Adrenal gland (tissue), 12 donors: ENCODE results near the gene SETD6. TPM values are rescaled to one million over a fixed set of nuclear protein-coding genes. Genes with fewer than 3 reads are reported as not detected.

Experiments used
- DNase-seq, 7 donors: peaks; one replicate each; pipeline ENCODE4 v3.0.0-alpha.2; 2019 to 2020
- H3K27ac ChIP-seq, 5 donors: fragments of 200-600 bp; sonication (generic) in 4 of 5; 1 replicate in 3 of 5; 2 replicates in 2 of 5; pipeline versions ENCODE4 v1.5.1 to v1.8.0; 2016 to 2020; ENCODE audit warnings: mild to moderate bottlenecking in 1 of 5
- H3K27me3 ChIP-seq: fragments of 200-600 bp; 2 replicates; pipeline ENCODE4 v1.8.0; 2021
- H3K36me3 ChIP-seq, 2 donors: fragments of 200-600 bp; replicated peaks in 1 of 2; 1 replicate in 1 of 2; 2 replicates in 1 of 2; pipeline versions ENCODE4 v1.5.1 to v1.8.0; 2018 to 2022
- H3K4me1 ChIP-seq, 2 donors: fragments of 200-600 bp; replicated peaks in 1 of 2; 1 replicate in 1 of 2; 2 replicates in 1 of 2; pipeline versions ENCODE4 v1.5.1 to v1.8.0; 2018 to 2021
- H3K4me3 ChIP-seq, 4 donors: fragments of 200-600 bp; sonication (generic) in 3 of 4; one replicate each; pipeline ENCODE4 v1.5.1; 2016 to 2018
- H3K9me3 ChIP-seq, 3 donors: fragments of 200-600 bp; sonication (generic) in 1 of 3; replicated peaks in 1 of 3; 1 replicate in 2 of 3; 2 replicates in 1 of 3; pipeline versions ENCODE4 v1.5.1 to v1.8.0; 2016 to 2021
- POLR2A ChIP-seq, 2 donors: fragments of 450-650 bp; IDR thresholded peaks; one replicate each; pipeline ENCODE4 v1.6.1; 2017; ENCODE audit warnings: antibody characterized with exemption in 2 of 2, mild to moderate bottlenecking in 2 of 2, moderate library complexity in 1 of 2
- WGBS, 4 donors: extraction: QIAGEN DNeasy Blood & Tissue Kit in 2 of 4; methylation state at CpG; one replicate each; pipeline versions ENCODE4 v1.1.5 to v1.1.7; 2013 to 2017; 5-methylcytosine and 5-hydroxymethylcytosine counted together
- intact Hi-C, 2 donors: fragments of 100-400 bp; cut with DNase I; formaldehyde crosslinking; loops; one replicate each; pipeline versions ENCODE4 v1.14.1 to v1.15.0; 2022 to 2023
- polyA plus RNA-seq, 3 donors: library from polyadenylated mRNA; stranded (reverse); fragments of 200-250 nt in 2 of 3; fragments of 350-450 nt in 1 of 3; fragmentation: Illumina TruSeq in 1 of 3; extraction: RNeasy Lipid Tissue Mini Kit (QIAGEN cat#74804) in 1 of 3; gene quantifications; one replicate each; pipeline ENCODE4 v1.2.3, GENCODE V29; 2013 to 2014
- total RNA-seq, 9 donors: library from RNA; depleted of rRNA in 4 of 9; stranded (reverse); fragments of >200 nt in 4 of 9; fragments of 120-200 nt in 1 of 9; fragmentation: NEBNext Ultra II Directional in 1 of 9; extraction: Animal tissue kit (Norgen Biotek cat#: 25700) in 1 of 9; gene quantifications; one replicate each; pipeline versions ENCODE4 v1.1.0 to v1.2.4, GENCODE V29; 2013 to 2023
- TF ChIP-seq, protein P1 (sequence below), 6 experiments: fragments of 450-650 bp in 4 of 6; fragments of 200-600 bp in 2 of 6; sonication (generic) in 1 of 6; IDR thresholded peaks; 1 replicate in 5 of 6; 2 replicates in 1 of 6; pipeline versions ENCODE4 v1.5.1 to v1.8.0; 2016 to 2021; ENCODE audit warnings: antibody characterized with exemption in 6 of 6, mild to moderate bottlenecking in 2 of 6, moderate library complexity in 1 of 6
- donor health status: healthy with polysubstance abuse.
- donor health status: Bipolar disorder and iron deficiency.
- donor health status: DM: yes; HTN: yes; CAD: no.
- donor health status: DM: no; HTN: no; CAD: no.
- donor health status: DM: no; HTN: no; CAD: no.
- donor health status: DM: yes; HTN: yes; CAD: no.

The SETD6 gene
- total and polyA plus RNA-seq, 12 donors: 14.4 to 53.8 (median 25.8) TPM

GRCh38 chr16:58474296-58474695 is 41.0 kb upstream of the SETD6 start:
- H3K4me3 ChIP-seq: no peak overlapping the region
- H3K4me1 ChIP-seq: peaks cover 38 to 75% of the 10 kb centered on the region in 2 donors
- no peak for DNase-seq
- H3K27me3 ChIP-seq: no peaks in the 10 kb centered on the region
- H3K27ac ChIP-seq: peak overlapping the region in 4 of 5 donors; percentile 23 to 71 (median 36)
- 68 to 75% (median 71%) methylated on average over 10 of the region's 10 CpGs for WGBS, 4 donors
- H3K9me3 ChIP-seq: no peaks in the 10 kb centered on the region
- intact Hi-C loops: no loop called here
- H3K36me3 ChIP-seq: no peaks in the 10 kb centered on the region
- TF ChIP-seq POLR2A (IDR thresholded peaks at IDR 0.05): no peak
- TF ChIP-seq, protein P1, sequence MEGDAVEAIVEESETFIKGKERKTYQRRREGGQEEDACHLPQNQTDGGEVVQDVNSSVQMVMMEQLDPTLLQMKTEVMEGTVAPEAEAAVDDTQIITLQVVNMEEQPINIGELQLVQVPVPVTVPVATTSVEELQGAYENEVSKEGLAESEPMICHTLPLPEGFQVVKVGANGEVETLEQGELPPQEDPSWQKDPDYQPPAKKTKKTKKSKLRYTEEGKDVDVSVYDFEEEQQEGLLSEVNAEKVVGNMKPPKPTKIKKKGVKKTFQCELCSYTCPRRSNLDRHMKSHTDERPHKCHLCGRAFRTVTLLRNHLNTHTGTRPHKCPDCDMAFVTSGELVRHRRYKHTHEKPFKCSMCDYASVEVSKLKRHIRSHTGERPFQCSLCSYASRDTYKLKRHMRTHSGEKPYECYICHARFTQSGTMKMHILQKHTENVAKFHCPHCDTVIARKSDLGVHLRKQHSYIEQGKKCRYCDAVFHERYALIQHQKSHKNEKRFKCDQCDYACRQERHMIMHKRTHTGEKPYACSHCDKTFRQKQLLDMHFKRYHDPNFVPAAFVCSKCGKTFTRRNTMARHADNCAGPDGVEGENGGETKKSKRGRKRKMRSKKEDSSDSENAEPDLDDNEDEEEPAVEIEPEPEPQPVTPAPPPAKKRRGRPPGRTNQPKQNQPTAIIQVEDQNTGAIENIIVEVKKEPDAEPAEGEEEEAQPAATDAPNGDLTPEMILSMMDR (IDR thresholded peaks at IDR 0.05): no peak

GRCh38 chr16:58475091-58475619 is 40.2 kb upstream of the SETD6 start:
- no peak for TF ChIP-seq POLR2A (IDR thresholded peaks at IDR 0.05)
- TF ChIP-seq, protein P1 (IDR thresholded peaks at IDR 0.05): no peak
- WGBS, 4 donors: 27 to 38% (median 31%) methylated on average over 4 of the region's 4 CpGs
- no peaks in the 10 kb centered on the region for H3K9me3 ChIP-seq
- no peaks in the 10 kb centered on the region for H3K27me3 ChIP-seq
- no peaks in the 10 kb centered on the region for H3K36me3 ChIP-seq
- DNase-seq: no peak
- intact Hi-C loops: no loop called here
- H3K27ac ChIP-seq: peak overlapping the region in 3 of 5 donors; percentile 23 to 71 (median 31)
- H3K4me3 ChIP-seq: no peak overlapping the region
- H3K4me1 ChIP-seq: peaks cover 38 to 67% of the 10 kb centered on the region in 2 donors

GRCh38 chr16:58476791-58477190 is 38.5 kb upstream of the SETD6 start:
- DNase-seq: no peak
- Histone ChIP-seq H3K27ac (peak overlapping the region in 3 of 5 donors; percentile 34 to 71 (median 65)), H3K4me1 (peaks cover 23 to 54% of the 10 kb centered on the region in 2 donors), H3K27me3 (no peaks in the 10 kb centered on the region), H3K9me3 (no peaks in the 10 kb centered on the region), H3K36me3 (no peaks in the 10 kb centered on the region), H3K4me3 (no peak overlapping the region)
- intact Hi-C loops: no loop called here
- TF ChIP-seq, protein P1 (IDR thresholded peaks at IDR 0.05): no peak
- TF ChIP-seq POLR2A (IDR thresholded peaks at IDR 0.05): no peak
- 24 to 39% (median 28%) methylated on average over 1 of the region's 1 CpG for WGBS, 4 donors

- peak overlapping the region in 4 of 5 donors; percentile 63 to 77 (median 68) for H3K27ac ChIP-seq
- no peak for TF ChIP-seq POLR2A (IDR thresholded peaks at IDR 0.05)
- TF ChIP-seq, protein P1 (IDR thresholded peaks at IDR 0.05): no peak
- H3K36me3 ChIP-seq: no peaks in the 10 kb centered on the region
- intact Hi-C loops: no loop called here
- H3K27me3 ChIP-seq: no peaks in the 10 kb centered on the region
- no peaks in the 10 kb centered on the region for H3K9me3 ChIP-seq
- peaks cover 27 to 45% of the 10 kb centered on the region in 2 donors for H3K4me1 ChIP-seq
- no peak for DNase-seq
- H3K4me3 ChIP-seq: no peak overlapping the region
- 69 to 76% (median 73%) methylated on average over 2 of the region's 2 CpGs for WGBS, 4 donors
These were observed 36.9 kb upstream of the SETD6 start for GRCh38 chr16:58478427-58478826.
